Measurements from ENCODE around the gene PARS2.

- no peak for TF ChIP-seq POLR2A (IDR thresholded peaks at IDR 0.05)
- TF ChIP-seq CTCF (IDR thresholded peaks at IDR 0.05): no peak
Observed at GRCh38 chr1:54803761-54804470, 39.6 kb upstream of the PARS2 start.
